Fibroblast of the aortic adventitia (primary cell): ENCODE results near the gene ZBTB47. TPM values are rescaled to one million over a fixed set of nuclear protein-coding genes. Genes with fewer than 3 reads are reported as not detected.

ENCODE experiments used
- DNase-seq: peaks from one replicate; pipeline ENCODE4 v3.0.0-alpha.2; 2010; ENCODE audit warnings: low read depth
- H3K4me3 ChIP-seq: 2 replicates; pipeline ENCODE4 v1.5.1; 2011; ENCODE audit warnings: low read depth, mild to moderate bottlenecking, control low read depth, low read length, moderate library complexity
- CTCF ChIP-seq: IDR thresholded peaks from 2 replicates; pipeline ENCODE4 v1.5.1; 2011; ENCODE audit warnings: mild to moderate bottlenecking, low read length, control low read depth, inconsistent platforms; ENCODE audit not compliant: insufficient read depth
- total RNA-seq: library from RNA; depleted of rRNA; stranded (reverse); fragments of >200 nt; gene quantifications from 2 replicates; pipeline ENCODE4 v1.2.3, GENCODE V29; 2012; ENCODE audit warnings: low replicate concordance

ZBTB47 gene
- total RNA-seq, 1 donor: 41.8 TPM

GRCh38 chr3:42712344-42712648 is 58.8 kb downstream of the ZBTB47 start:
- TF ChIP-seq CTCF: no peak
- no peak for DNase-seq

GRCh38 chr3:42712688-42713372 is 59.3 kb downstream of the ZBTB47 start:
- TF ChIP-seq CTCF: no peak
- no peak for DNase-seq
- H3K4me3 ChIP-seq: no peak overlapping the region

More at GRCh38 chr3:42712344-42712648, 58.8 kb downstream of the ZBTB47 start:
- no peak overlapping the region for H3K4me3 ChIP-seq

- H3K4me3 ChIP-seq: no peak overlapping the region
- TF ChIP-seq CTCF: no peak
- DNase-seq: no peak
These were observed 60.2 kb downstream of the ZBTB47 start for GRCh38 chr3:42713747-42714146.

GRCh38 chr3:42714171-42714852 is 60.8 kb downstream of the ZBTB47 start:
- no peak for TF ChIP-seq CTCF
- no peak overlapping the region for H3K4me3 ChIP-seq
- DNase-seq: no peak

Other genes with a start within 250 kb of the ZBTB47 start
- not detected in 2 replicates for gene LYZL4, start 243.1 kb upstream of the ZBTB47 start, total RNA-seq
- gene VIPR1, start 151.1 kb upstream of the ZBTB47 start, total RNA-seq: 5.6 TPM in 1 of 2 replicates, not detected in the other
- 39.7 and 71.9 TPM in 2 replicates for gene SEC22C, start 71.7 kb upstream of the ZBTB47 start, total RNA-seq
- 5.1 and 31.4 TPM in 2 replicates for gene SS18L2, start 62.8 kb upstream of the ZBTB47 start, total RNA-seq
- gene NKTR, start 53.0 kb upstream of the ZBTB47 start, total RNA-seq: 91.8 and 101 TPM in 2 replicates
- not detected in 2 replicates for gene KLHL40, start 31.8 kb downstream of the ZBTB47 start, total RNA-seq
- not detected in 2 replicates for gene HHATL, start 49.1 kb downstream of the ZBTB47 start, total RNA-seq
- 0.27 and 8.6 TPM in 2 replicates for gene CCDC13, start 119.6 kb downstream of the ZBTB47 start, total RNA-seq
- 75.1 and 163 TPM in 2 replicates for gene HIGD1A, start 150.8 kb downstream of the ZBTB47 start, total RNA-seq
- under 0.01 and 0.41 TPM in 2 replicates for gene ACKR2, start 155.7 kb downstream of the ZBTB47 start, total RNA-seq
- gene CYP8B1, start 222.2 kb downstream of the ZBTB47 start, total RNA-seq: not detected in 2 replicates